HL-60/S4 (cell line): Measurements from ENCODE around the gene AMACR.

Experiments
- in situ Hi-C: fragments of 300-500 bp; cut with MboI; formaldehyde crosslinking; loops from 2 replicates; pipeline ENCODE4 v1.14.3; 2022; ENCODE audit warnings: low sequenced_read_pairs

AMACR gene

DNA sequence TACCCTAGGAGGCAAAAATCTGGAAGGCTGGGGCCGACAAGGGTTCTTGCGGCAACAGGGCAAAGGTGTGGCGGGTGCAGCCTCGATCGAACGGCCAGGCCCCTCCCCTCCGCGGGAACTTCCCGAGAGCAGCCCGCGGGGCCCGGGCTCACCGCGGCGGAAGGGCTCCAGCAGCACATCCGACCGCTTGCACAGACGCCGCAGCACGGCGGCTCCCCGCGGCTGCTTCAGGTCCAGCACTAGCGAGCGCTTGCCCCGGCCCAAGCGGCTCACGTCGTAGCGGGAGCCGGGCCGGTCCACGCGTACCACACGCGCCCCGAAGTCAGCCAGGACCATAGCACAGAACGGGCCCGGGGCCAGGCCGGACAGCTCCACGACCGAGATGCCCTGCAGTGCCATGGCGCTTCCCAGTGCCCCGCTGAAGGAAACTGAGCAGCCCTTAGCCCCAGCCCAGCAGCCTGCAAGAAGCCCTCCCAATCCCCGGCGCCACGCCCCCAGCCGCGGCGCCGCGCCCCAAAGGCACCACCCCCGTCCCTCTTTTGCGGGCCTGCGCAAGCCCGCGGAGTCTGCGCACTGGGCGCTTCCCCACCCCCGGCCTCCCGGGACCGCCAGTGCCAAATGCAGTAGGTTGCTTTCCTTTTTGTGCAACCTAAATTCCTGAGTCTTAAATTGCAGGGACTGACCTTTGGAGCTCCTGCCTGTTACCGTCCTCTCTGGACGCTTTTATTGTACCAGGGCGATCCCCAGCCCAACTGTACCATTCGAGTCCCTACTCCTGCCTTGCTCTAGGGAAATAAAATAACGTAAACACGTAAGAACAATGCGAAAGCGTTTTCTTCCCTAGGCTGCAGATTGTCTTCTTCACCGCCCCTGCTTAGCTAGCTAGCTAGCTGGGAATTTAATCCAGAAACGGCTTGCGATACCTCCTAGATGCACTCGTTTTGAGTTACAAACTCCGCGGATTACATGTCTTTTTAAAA, at the start of gene AMACR:
Gene AMACR (minus strand): TSS at position 430 of the 980 bp plus-strand sequence. CDS start 31 bp downstream, at position 399.
- in situ Hi-C loops, result no loop called here

DNA sequence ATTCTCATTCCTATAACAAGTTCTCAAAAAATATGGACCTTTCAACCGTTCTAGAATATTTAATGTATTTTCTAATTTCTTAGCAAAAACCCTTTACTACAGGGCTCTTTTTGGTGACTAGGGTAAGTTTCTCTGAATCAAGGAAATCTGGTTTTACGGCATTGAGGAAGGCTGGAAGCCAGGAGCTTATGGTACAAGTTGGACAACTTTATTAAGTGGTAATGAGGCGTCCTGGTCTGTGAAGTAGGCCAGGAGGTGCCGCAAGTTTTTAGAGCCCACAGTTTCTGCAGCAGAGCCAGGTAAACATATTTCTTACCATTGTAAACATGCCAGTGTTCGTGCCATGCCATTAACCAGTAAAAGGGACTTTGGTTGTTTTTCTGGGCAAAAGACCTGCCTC, 49.7 kb upstream of the AMACR start:
- in situ Hi-C loops, result no loop called here

DNA sequence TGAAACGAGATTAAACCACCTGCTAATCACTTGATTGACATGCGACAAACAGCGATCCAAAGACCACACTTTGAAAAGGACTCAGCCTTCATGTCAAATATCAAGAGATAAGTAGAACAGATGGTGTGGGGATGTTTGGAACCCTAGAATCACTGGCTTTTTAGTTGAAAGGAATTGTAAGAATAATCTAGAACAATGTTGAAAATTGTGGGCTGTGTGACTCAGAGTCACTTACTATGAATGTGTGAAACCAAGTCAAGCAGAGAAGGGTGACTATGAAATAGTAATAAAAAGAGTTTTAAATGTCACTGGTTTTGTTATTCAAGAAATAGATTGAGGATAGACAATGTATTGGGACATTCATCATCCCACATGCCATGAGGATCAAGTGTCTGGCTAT, 49.3 kb upstream of the AMACR start:
- in situ Hi-C loops, result no loop called here

DNA sequence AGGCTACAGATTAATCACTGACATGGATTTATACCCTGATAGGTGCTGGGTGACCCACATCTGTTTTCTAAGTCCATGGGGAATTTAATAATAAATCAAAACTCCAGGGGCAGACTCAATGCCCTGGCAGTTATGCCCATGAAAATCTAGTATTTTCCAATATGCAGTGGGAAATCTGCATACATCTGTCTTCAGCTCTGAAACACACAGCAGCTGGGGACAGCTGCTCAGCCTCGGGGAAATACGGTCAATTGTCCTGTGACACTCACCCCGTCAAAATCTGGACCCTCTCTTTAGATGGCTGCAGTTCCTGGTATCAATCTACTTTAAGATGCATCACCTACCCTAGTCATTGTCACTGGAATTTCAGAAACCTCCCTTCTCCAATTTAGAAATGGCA, 47.8 kb upstream of the AMACR start:
- in situ Hi-C loops, result no loop called here

DNA sequence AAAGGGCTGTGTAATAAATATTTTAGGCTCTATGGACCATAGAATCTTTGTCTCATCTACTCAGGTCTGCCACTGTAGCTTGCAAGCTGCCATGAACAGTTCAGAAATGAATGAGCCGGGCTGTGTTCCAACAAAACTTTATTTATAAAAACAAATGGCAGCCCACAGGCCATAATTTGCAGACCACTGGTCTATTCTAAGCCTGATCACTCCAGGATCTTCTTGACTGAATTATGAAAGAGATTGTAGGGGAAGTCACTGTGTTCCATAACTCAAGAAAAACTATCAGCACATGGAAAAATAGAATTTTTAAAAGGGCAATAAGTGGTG, 46.5 kb upstream of the AMACR start:
- in situ Hi-C loops, result no loop called here

DNA sequence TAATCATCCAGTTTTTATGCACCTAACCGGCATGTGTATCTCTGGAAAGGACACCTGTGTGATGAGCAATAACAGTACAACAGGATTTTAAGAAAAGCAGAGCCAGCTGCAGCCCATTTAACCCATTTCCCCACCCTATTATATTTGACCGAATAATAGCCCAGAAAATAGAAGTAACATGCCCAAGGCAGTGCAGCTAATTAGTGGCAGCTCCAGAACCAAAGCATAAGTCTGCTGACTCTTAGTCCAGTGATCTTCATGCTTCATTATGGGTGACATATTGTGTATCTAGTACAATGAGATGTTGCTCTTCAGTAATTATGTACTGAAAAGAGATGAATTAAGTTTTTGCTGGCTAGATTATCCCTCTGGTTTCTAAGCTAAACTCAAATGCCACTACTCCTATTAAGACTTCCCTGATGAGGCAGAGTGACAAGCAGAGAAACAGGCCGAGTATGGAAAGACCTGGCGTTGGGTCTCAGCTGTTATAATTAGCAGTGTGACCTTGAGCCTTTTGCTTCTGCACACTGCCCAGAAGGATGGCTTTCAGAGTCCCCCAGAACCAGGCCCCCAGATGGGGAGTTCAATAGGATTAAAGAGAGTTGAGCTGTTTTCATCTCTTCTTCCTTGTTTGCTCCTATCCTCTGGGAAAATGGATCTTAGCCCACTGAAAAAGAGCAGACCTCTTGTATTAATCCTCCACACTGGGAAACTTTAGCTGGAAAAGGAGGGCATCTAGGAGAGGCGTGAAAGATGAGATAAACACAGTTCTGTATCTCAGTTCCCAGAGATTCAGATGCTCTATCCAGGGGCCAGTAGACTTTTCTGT, 45.9 kb upstream of the AMACR start:
- in situ Hi-C loops, result no loop called here

DNA sequence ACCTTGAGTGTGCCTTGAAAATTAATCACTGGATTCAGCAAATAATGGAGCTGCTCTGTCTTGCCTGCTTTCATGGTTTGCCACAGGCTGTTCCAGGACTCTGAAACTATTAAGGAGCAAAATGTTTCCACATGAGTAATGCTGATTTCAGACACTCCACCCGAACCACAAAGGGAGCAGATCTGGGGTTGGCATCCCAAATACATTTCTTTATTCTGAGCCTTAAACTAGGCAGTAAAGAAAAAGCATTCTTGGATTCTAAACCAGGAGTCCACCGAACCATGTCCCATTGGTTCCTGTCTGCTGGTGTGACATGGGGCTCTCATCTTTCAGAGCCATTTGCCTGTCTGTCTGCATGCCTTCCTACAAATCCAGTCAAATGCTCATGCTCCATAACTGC, 45.3 kb upstream of the AMACR start:
- in situ Hi-C loops, result no loop called here

DNA sequence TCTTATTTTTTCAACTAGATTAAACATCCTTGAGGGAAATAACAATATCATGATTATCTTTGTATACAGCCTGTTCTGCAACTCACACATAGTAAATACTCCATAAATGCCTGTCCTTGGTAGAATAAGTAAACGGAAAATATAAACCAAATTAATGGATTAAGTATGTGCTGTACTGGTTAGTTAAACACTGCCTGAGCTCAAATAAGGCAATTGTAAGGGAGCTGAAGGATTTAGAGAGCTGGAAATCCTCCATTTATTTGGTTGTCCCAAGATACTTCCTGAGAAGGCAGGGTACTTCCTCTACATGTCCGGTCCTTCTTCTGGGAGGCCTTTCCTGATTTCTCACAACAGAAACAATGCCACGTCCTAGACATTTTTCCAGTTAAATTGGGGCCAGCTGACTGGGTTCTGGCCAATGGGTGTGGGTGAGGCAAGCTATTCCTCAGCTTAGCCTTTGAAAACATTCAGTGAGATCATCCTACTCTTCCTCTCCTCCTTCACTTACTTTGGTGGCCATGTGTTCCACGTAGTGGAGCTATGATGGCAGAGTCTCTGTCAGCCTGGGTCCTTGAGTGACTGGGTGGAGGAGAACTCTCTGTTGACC, 43.6 kb upstream of the AMACR start:
- in situ Hi-C loops, result no loop called here

DNA sequence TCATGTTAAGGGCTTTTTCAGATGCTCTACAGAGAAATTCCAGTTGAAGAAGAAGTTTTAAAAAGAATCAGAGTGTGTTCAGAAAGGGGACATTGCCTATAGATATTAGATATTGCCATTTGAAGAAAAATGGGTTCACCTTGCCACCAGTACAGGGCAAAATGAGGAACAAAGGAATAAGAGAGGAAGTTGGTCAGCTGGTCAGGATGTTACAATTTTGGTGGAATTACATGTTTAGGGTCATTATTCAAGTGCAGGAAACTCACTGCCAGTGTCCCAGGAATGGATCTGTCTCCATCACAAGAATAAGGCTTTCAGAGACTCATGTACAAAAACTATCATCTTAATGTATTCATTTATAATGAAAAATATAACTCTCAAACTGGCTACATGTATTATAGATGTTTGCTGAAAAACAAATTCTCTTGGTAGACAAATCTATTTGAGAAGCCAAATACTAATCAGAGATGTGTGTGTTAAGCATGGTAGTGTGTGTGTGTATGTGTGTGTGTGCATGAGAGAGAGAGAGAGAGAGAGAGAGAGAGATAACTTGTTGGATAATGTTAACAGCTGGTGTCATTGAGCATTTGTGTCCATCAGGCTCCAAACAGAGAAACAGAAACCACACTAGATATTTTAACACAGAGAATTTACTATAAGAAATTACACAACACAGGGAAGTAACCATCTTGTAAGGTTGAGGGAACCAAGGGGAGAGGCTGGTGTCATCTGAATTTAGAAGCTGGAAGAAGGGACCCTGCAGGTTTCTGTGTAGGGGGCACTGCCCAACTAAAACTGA, 40.1 kb upstream of the AMACR start:
- in situ Hi-C loops, result no loop called here

DNA sequence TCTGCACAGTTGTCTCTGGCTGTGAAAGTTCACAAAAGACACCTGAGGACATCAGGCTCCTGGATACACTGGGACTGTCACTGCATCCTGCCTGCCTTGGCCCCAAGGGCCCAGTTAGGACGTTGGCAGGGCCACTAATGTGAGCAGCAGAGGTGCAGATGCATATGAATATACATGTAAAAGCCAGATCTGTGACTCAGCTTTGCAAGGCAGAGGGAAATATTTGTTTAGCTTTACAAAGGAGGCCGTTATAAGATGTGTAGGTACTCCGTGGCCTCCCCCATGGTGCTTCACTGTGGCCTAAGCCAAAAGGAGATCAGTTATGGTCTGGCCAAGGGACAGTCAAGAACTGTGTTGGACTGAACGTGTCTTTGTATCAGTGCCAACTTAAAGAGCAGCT, 39.3 kb upstream of the AMACR start:
- in situ Hi-C loops, result no loop called here

DNA sequence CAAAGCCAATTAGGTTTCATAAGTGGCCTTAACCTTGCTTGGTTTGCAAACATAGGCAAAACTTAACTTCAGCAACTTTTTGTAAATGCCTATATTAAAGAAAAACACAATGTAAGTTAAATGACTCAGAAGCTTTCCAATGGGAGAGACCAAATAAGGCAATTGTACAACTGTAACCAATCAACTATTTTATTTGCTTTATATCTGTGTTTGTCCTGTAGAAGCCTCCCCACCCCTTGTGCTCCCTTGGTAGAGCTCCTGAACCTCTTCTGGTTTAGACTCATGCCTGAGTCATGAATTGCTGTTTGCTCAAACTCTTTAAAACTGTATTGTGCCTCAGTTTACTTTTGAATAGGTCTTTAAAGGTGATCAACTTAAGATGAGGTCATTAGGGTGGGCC, 38.1 kb upstream of the AMACR start:
- in situ Hi-C loops, result no loop called here

DNA sequence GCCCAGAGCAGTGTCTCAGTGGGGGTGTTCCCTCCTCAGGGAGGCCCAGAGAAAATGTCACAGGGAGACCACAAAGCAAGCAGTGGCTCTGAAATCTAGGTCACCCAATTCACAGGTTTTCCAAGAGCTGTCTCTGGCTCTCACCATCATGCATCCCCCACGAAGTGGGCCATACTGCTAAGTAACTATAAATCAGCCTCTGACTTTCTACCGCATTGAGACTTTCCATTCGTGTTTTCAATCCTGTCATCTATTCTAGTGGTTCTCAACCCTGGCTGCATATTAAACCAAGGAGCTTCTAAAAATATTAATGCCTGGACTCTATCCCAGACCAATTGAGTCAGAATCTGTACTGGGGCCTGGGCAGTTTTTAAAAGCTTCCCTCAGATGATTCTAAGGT, 37.2 kb upstream of the AMACR start:
- in situ Hi-C loops, result no loop called here

DNA sequence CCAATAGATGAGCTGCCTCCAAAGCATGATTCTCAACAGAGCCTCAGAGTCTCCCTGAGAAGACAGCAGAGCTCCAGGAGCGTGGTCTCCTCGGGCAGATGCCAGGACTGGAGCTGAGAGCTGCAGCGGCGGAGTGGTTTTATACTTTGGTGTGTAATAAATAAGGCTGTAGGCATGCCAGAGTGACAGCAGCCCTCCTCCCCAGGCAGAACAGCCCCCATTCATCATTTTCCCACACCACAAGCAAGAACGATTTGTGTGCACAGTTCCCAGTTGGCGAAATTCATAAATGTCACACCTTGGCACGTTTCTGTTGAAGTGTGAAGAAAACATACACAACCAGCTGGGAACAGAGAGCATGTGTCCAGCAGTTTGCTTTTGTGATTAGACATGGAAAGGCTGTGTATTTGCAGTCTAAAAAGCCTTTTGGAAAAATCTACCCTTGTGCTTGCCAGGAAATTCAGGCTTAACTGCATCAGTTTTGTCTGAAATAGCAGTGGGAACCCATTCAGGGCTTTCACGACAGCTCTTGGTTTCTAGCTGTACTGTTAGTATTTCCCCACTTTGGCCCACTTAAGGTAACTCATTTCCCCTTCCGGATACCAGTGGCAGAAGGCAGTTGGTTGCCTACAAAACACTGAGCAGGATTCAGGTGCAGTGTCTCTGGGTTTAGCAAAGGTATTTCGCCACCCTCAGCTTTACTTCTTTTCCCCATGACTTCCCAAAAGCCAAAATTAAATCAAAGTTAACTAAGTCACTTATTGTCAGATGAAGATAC, 35.4 kb upstream of the AMACR start, which contains the start of gene C1QTNF3:
Gene C1QTNF3 (minus strand): TSS at position 115 of the 778 bp plus-strand sequence. CDS start 88 bp downstream, at position 27.
- in situ Hi-C loops, result no loop called here

DNA sequence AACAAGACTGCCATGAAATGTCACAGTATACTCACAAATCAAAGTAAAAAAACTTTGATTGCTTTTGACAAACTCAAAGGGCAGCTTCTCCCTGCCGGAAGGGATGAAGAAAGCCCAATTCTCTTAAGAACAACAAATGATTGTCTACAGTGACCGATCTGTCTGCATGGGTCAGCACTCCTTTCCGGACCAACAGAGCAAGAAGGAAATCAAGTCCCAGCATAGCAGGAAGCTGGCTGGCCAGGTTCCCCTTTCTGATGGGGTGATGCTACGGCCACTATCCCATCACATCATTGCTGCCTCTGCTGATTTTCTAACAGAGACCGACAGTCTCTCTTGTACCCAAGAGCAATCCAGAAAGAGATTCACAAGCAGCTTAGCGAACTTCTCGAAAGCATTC, 34.5 kb upstream of the AMACR start:
- in situ Hi-C loops, result no loop called here

DNA sequence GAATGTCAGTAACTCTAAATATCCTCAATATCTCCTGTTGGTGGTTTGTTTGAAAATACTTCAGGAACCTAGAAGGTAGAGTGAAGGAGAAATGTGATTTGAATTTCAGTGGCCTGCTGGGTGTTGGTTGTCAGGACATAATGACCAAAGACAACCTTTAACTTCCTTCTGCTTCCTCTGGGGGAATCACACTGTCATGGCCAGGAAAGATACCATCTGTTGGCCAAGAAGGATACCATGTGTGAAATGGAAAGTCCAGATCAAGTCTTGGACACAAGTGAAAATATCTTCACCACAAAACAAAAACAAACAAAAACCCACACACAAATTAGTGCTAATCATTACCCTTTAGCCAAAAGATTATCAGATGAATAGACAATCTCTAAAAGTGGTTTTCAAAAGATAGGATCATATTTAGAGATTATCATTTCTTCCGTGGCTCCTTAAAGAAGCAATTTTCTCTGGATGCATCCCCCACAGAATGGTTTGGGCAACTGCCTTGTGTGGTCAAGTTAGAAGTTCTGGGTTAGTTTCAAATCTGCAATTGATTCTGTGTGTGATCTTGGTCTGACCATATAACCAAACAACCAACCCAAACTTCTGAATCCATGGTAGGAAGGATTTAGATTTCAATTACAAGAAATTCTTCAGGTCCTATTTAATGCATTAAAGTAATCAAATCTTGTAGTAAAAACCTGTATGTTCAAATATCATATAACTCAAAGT, 33.6 kb upstream of the AMACR start:
- in situ Hi-C loops, result no loop called here

DNA sequence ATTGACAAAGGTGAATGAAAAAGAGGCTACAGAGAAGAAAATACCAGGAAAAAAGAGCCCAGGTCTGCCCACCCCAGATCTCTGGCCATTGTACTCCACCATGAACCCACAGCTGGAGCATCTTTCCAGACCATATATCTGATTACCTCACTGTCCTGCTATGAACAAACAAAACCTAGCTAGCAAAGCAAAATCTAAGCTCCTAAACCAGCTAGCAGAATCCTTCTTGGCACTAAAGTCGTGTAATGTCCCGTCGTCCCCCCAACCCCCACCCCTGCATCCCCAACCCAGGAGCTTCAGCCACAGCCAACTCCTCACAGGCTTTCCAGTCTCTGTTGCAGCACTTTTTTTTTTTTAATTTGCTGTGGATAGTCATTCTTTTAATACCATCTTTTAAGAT, 32.6 kb upstream of the AMACR start:
- in situ Hi-C loops, result no loop called here

DNA sequence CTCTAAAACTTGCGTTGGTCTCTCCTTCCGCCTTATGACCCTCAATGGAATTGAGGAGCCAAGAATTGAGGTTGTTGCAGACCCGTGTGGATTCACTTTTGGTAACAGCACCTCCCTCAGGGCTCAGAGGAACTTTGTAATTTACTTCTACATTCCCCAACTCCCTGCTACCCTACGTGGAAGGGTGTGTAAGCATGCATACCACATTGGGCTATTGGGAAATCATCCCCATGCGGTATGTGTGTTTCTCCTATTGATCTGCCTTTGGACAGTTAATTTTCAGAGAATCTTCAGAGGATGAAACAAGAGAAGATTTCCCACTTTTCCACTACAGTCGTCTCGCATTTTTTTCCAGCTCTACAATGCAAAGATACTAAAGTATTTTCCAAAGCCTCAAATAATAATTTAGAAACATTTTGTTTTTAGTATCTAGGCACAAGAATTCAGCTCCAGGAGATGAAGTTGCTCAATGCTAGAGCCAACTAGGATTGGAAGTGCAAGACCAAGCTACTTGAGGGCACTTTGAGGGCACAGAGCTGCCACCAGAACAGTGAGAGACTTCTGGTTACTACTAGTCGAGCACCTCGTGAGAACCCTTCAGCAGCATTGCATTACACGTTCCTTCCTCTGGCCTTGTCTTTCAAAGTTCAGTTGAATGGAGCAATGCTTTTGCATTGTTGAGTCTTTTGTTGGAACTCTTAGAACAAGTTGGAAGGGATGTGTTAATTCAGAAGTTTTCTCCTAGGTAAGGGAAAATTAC, 31.7 kb upstream of the AMACR start:
- in situ Hi-C loops, result no loop called here

DNA sequence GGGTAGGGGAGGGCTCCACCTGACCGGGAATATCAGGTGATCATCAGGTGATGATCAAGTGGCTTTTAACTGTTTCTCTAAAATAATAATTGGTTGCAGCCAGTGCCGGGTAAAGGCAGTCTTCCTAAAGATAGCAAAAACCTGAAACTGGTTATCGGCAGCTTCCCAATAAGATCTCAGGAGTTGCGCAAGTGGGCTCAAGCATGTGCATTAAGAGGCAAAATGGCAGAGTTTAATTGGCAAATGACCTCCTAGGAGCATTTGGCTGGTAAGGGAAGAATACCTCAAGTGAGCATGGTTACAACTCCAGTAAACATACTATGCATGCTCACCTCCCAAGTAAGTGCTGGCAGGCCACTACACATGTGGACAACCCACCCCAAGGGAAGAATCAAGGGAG, 31.0 kb upstream of the AMACR start:
- in situ Hi-C loops, result no loop called here

DNA sequence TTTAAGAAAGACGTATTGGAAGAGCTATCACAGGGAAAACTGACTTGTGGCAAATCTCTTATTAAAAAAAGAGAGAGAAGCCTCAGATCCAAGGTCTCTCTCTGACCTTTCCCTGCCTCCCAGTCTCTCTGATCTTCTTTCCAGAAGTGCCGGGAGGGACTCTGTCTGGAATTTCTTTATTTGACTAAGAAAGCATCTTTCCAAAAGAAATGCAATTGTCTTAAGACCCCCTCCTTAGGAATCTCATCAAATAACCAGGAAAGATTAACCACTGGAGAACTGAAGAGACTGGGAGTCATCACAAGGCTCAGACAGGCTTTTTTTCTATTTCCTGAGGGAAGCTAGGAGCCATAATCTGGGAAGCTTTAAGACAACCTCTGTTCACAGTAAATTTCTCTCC, 30.5 kb upstream of the AMACR start:
- in situ Hi-C loops, result no loop called here
